Brain pericyte (primary cell): ENCODE measurements around the gene ADH5.
"Not testable (repeated sequence)": the region's sequence is repeated elsewhere in the genome, so short reads cannot be mapped to it uniquely, and the experiment has no call there.

Source experiments
- DNase-seq: peaks from one replicate; pipeline ENCODE4 v3.0.0-alpha.2; 2012; ENCODE audit warnings: low read depth, low spot score

ADH5 gene

DNA sequence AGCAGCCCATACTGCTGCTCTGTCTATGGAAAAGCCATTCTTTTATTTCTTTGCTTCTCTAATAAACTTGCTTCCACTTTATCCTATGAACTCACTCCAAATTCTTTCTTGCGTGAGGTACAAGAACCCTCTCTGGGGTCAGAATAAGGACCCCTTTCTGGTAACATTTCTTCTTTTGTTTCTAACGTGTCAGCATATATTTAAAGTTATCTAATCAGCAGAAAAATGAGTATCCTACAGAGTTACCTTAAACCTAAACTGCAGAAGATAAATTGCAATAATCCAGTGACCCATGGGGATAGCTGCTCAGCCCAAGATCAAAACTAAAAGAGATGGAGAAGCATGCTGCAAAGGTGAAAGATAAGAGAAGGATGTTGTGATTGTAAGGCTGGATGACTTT is 4.0 kb downstream of the ADH5 start:
- DNase-seq, result no peak

DNA sequence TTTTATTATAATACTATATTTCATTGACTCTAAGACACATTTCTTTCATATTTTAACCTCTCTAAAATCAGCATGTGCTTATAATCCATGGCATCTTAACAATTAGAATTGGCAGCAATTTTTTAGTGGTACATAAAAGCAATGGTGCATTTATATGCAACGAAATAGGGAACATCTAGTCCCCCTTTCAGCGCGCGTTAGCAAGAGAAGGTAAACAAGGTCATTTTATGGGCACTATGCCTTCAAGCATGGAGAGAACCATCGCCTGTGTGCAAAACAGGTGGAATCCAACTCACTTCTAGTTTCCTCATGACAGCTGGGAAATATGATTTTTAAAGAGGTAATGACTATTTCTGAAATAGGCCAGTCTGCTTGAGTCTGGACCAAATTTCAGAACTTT is 6.4 kb downstream of the ADH5 start:
- no peak for DNase-seq

DNA sequence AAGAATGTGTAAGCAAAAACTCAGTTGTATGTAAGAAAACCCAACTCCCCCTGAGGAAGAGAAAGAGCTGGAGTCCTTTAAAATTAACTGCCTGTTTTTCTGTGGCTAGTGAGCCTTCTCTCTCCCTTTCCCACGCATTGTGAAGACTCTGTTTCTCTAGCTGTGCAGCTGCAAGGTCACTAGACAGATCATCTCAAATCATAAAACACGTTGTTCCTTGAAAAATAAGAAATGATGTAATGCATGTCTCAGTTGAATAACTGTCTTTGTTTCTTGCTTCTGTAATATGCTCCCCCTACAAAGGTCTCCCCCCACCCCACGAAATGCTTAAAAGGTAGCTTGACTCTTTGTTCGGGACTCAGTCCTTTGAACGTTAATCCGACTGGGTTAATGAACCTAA is 7.7 kb downstream of the ADH5 start:
- not testable (repeated sequence) for DNase-seq

- DNase-seq, result no peak
These were observed 8.8 kb downstream of the ADH5 start for GRCh38 chr4:99079625-99080295.

- no peak for DNase-seq
These were observed 9.5 kb downstream of the ADH5 start for GRCh38 chr4:99078931-99079624.

DNA sequence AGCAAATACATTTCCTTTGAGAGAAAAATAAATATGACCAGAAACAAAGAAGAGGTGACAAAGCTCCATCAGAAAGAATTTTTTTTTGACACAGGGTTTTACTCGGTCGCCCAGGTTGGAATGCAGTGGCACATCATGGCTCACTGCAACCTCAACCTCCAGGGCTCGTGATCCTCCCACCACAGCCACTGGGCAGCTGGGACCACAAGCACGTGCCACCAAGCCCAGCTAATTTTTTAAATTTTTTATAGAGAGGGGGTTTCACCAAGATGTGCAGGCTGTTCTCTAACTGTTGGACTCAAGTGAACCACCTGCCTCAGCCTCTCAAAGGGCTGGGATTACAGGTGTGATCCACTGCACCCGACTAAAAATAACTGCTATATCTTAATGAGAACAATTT is 10.3 kb downstream of the ADH5 start:
- DNase-seq, result no peak

DNA sequence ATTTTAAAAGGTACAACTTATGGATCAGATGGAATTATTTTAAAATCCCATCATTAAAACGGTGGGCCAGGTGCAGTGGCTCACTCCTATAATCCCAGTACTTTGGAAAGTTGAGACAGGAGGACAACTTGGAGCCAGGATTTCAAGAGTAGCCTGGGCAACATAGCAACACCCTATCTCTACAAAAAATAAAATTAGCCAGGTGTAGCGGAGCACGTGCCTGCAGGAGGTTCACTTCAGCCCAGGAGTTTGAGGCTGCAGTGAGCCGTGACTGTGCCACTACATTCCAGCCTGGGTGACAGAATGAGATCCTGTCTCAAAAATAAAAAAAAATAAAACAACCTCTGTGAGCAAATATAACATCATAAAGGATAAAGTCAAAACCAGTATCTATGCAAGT is 11.4 kb downstream of the ADH5 start:
- no peak for DNase-seq

DNA sequence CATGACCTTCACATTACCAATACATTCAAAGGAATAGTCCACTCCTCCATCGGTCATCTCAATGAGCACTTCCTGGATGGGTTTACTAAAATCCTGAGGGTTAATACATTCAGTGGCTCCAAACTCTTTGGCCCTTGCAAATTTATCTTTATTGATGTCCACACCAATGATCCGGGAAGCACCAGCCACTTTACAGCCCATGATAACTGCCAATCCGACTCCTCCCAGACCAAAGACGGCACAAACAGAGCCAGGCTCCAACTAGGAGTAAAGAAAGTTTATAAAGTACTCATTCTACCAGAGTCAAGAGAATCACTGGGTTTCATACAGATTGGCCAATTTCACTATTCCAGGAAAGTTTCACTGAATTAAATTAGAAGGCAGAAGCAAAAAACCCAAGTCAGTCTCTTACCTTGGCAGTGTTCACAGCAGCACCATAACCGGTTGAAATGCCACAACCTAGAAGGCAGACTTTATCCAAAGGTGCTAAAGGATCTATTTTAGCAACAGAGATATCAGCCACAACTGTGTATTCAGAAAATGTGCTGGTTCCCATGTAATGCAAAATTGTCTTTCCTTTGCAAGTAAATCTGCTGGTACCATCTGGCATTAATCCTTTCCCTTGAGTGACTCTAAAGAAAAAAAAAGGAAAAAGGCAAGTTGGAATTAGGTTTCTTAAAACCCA is 12.2 kb downstream of the ADH5 start:
- no peak for DNase-seq

DNA sequence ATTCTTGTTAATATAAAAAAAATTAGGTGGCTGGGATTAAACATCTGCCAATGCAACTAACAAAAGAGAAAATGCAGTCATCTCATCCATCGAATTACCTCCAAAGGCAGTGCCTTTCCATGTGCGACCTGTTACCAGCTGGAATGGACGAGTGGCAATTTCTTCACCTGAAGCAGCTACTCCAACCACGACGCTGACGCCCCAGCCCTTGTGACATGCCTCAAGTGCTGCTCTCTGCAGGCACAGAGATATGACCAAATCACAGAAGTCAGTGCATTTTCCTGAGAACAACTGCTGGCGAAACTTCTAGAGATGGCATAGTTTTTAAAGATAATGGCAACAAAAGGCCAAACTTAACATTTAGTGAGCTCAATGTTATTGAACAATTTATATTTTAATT is 13.8 kb downstream of the ADH5 start:
- DNase-seq, result no peak

DNA sequence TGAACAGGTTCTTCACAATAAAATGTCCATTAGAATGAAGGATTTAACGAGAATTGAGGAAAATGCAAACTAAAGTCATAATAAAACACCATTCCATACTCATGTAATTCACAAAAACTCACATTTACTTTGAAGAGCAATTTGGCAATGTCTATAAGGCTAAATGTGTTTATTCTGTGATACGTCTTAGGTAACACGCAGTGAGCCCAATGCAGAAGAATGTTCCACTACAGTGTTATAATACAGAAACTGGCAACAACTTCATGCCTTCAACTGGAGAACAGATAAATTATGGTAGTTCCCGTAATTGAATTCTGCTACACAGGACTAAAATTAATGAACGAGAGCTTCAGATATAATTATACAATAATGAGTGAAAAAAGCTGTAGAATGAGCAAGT is 17.4 kb downstream of the ADH5 start:
- DNase-seq, result no peak

- no peak for DNase-seq
These were observed 21.0 kb downstream of the ADH5 start for GRCh38 chr4:99067617-99068016.

DNA sequence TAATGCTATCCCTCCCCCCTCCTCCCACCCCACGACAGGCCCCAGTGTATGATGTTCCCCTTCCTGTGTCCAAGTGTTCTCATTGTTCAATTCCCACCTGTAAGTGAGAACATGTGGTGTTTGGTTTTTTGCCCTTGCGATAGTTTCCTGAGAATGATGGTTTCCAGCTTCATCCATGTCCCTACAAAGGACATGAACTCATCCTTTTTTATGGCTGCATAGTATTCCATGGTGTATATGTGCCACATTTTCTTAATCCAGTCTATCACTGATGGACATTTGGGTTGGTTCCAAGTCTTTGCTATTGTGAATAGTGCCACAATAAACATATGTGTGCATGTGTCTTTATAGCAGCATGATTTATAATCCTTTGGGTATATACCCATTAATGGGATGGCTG is 23.1 kb downstream of the ADH5 start:
- DNase-seq, result not testable (repeated sequence)

- DNase-seq, result no peak
These were observed 26.5 kb downstream of the ADH5 start for GRCh38 chr4:99062120-99062519.

DNA sequence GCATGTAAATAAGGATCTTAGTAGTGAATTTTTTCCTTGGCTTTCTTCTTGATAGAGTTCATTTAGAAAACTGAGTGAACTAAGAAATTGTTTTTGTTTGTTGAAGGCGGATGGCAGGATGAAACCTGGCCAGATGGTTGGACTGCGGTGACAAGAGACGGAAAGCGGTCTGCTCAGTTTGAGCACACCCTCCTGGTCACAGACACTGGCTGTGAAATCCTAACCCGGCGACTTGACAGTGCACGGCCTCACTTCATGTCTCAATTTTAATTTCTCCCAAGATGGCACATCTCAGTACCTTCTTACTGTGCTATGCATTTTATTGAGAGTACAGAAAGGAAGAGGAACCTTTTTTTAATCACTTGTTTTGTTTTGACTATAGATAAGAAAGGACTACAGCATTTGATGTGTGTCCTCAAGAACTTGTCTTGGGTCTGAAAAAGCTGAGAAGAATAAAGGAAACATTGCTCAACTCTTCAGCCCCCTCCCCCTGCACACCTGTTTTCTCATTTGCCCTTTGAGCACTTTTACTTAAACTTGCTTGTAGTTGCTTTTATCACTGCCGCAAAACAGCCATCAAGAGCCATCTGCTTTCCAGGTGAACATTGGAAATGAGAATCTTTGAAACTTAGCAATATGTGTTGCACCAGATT is 27.4 kb downstream of the ADH5 start:
- no peak for DNase-seq

- DNase-seq, result no peak
These were observed 29.0 kb downstream of the ADH5 start for GRCh38 chr4:99059550-99059949.

DNA sequence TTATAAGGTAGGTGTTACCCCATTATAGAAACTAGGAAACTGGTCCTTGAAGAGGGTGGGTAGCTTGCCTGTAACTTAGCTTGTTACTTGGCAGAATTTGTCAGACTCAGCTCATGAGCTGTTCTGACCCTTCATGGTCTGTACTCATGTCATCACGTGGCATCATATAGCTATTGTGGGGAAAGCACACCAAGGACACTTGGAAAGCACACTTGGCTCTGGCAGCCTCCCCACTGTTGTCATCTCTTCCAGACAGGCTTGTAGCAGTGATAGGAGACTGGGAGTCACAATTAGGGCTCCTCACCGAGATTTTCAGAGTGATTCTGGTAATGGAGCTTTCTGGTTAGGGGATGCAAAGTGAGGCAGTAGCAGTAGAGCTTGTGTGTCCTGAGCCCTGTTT is 30.4 kb downstream of the ADH5 start:
- DNase-seq, result no peak

GRCh38 chr4:99054428-99054994 is 34.1 kb downstream of the ADH5 start:
- DNase-seq, result no peak

GRCh38 chr4:99052902-99053301 is 35.7 kb downstream of the ADH5 start:
- DNase-seq, result no peak

- no peak for DNase-seq
These were observed 40.9 kb downstream of the ADH5 start for GRCh38 chr4:99047710-99048109.

DNA sequence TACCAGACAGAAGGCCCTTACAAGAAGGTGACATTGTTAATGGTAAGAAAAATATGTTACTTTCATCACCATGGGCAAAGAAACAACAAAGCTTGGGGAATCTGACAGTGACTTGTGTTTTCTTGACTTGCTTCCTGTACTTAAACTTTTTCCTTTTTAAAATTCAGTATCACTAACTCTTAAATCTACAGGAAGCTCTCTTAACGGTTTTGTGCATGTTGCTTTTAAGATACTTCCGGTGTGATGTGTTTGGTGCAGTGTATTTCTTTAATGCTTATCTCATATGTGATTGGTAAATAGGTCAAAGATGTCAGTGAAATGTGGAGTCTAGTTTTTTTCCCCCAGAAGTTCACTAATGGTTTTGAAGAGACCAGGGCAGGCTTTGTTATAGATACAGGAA is 45.2 kb downstream of the ADH5 start:
- DNase-seq, result no peak

- DNase-seq, result no peak
These were observed 50.4 kb downstream of the ADH5 start for GRCh38 chr4:99038213-99038612.

DNA sequence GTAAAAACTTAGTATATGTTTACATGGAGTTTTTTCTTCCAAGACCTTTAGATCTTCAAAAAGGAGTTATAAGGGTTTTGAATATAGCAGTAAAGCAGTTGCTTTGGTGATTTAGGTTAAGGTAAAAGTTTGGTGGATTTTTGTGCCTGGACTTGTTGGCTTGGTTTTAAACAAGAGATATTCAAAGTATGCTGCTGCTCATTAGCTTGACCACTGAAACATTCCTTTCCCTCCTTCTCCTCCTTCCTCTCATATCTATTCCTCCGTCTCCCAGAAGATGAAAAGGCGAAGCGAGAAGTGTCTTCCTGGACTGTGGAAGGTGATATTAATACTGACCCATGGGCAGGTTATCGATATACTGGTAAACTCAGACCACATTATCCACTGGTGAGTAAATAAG is 54.6 kb downstream of the ADH5 start:
- no peak for DNase-seq
